GM19025 (cell line): ENCODE measurements around the gene ELF3.
"Not testable (repeated sequence)": the region's sequence is repeated elsewhere in the genome, so short reads cannot be mapped to it uniquely, and the experiment has no call there.

Experiments
- ATAC-seq: cut with Tn5 transposase; IDR thresholded peaks from one replicate; pipeline ENCODE4 v1.9.1; 2021; ENCODE audit warnings: mild to moderate bottlenecking, low read depth, moderate library complexity; ENCODE audit not compliant: unreplicated experiment

The ELF3 gene

GRCh38 chr1:202034149-202034682, 23.8 kb downstream of the ELF3 start:
- ATAC-seq: no peak

GRCh38 chr1:202034683-202035462, 24.5 kb downstream of the ELF3 start:
- peak; percentile 64 for ATAC-seq

GRCh38 chr1:202036595-202037387, 26.4 kb downstream of the ELF3 start:
- no peak for ATAC-seq

- no peak for ATAC-seq
These were observed 27.4 kb downstream of the ELF3 start for GRCh38 chr1:202037706-202038296.

- ATAC-seq: peak; percentile 31
These were observed 28.4 kb downstream of the ELF3 start for GRCh38 chr1:202038688-202039346.

GRCh38 chr1:202045705-202046104, 35.3 kb downstream of the ELF3 start:
- ATAC-seq: no peak

- ATAC-seq: no peak
These were observed 35.8 kb downstream of the ELF3 start for GRCh38 chr1:202046227-202046626.

GRCh38 chr1:202046748-202047708, 36.6 kb downstream of the ELF3 start:
- ATAC-seq: no peak

- ATAC-seq: no peak
These were observed 37.6 kb downstream of the ELF3 start for GRCh38 chr1:202047977-202048376.

- ATAC-seq: no peak
These were observed 38.7 kb downstream of the ELF3 start for GRCh38 chr1:202049129-202049528.

GRCh38 chr1:202054094-202054493, 43.7 kb downstream of the ELF3 start:
- ATAC-seq: no peak

- not testable (repeated sequence) for ATAC-seq
These were observed 44.3 kb downstream of the ELF3 start for GRCh38 chr1:202054673-202055072.

- ATAC-seq: no peak
These were observed 46.4 kb downstream of the ELF3 start for GRCh38 chr1:202056644-202057334.

GRCh38 chr1:202057335-202057704, 46.9 kb downstream of the ELF3 start:
- ATAC-seq: not testable (repeated sequence)

GRCh38 chr1:202058001-202058908, 47.9 kb downstream of the ELF3 start:
- ATAC-seq: no peak

- ATAC-seq: no peak
These were observed 50.7 kb downstream of the ELF3 start for GRCh38 chr1:202061055-202061454.

GRCh38 chr1:202061787-202062186, 51.4 kb downstream of the ELF3 start:
- ATAC-seq: not testable (repeated sequence)

- ATAC-seq: not testable (repeated sequence)
These were observed 52.2 kb downstream of the ELF3 start for GRCh38 chr1:202062636-202063035.
